Measurements from ENCODE around the gene IKZF1.

IKZF1 gene

DNA sequence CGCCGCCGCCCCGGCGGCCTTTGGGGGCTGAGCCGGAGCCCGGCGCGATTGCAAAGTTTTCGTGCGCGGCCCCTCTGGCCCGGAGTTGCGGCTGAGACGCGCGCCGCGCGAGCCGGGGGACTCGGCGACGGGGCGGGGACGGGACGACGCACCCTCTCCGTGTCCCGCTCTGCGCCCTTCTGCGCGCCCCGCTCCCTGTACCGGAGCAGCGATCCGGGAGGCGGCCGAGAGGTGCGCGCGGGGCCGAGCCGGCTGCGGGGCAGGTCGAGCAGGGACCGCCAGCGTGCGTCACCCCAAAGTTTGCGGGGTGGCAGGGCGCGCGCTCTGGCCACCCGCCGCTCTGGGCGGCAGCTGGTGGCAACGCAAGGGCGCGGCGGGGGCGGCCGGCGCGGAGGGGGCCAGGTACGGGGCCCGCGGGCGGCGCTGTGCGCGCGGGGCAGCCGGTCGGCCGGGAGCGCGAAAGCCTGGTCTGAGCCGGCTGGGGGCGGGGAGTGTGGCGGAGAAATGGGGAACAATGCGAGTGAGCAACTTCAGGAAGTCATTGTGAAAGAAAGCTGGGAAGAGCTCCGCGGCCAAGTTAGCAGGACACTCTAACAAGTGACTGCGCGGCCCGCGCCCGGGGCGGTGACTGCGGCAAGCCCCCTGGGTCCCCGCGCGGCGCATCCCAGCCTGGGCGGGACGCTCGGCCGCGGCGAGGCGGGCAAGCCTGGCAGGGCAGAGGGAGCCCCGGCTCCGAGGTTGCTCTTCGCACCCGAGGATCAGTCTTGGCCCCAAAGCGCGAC, at the start of gene IKZF1:
IKZF1 (plus strand) TSS at position 588 of the 782 bp plus-strand sequence. CDS start 14,346 bp downstream, outside the sequence.
- no peak for DNase-seq

DNA sequence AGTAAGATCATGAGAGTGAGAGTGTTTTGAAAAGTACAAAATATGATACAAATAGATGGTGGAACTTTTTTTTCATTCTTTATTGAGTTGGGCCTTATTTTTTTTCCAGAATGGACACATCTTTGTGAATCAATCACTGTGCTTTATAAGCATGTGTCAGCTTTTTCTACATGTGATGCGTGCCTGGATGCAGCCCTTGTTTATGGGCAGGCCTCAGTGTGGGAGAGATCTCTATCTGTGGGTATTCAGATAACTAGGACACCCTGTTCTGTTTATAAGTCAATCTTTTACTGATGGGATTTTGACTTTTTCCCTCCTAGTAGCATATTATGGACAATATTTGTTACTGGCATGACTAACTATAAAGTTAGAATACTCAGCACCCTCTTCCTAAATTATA, 42.9 kb upstream of the IKZF1 start:
- DNase-seq: no peak

DNA sequence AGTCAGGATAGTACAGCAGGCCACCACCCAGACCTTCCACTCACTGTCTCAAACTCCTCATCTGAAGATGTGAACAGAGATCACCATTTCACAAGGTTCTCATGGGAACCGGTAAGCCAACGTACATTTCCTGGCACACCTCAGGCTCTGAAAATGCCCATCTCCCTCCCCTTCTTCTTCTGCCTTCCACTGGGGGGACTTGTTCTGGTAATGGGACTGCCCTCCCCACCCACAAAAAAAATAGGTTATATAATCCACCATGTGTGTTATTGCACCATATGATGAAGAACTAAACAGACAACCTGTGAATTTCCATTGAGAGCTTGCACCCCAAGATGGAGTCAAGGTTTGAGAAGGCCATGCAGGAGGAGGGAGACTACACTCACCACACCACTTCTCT, 42.1 kb upstream of the IKZF1 start:
- DNase-seq: no peak

DNA sequence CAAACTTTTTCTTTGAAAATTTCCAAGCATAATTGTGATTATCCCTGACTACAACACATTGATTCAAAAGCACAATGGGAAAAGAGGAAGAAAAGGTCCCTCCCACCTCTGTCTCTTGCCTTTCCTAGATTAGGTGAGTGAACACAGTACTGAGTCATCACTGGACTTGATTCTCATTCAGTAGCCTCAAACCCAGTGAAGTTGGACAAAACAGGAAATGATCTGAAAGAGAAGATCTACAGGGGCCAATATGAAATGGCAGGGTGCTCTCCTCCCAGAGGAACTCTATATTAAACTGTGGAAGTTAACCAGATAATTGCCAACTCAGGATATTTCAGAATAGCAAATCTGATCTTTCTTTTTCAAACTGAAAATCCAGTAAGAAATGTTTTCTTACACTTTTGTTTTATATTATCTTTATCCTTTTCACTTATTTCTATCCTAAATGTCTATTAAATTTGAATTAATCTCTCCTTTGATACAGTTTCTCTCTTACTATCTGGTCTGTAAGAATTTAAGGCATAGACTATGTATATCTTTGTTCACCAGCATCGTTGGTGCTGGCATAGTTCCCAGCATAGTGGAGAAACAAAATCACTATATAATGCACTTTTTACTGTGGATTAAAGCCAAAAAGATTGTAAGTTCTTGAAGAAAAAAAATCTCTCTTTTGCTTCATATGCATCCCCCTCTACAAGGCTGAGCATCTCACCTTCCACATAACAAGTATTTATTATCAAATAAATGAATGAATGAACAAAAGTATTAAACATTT, 41.4 kb upstream of the IKZF1 start:
- no peak for DNase-seq

DNA sequence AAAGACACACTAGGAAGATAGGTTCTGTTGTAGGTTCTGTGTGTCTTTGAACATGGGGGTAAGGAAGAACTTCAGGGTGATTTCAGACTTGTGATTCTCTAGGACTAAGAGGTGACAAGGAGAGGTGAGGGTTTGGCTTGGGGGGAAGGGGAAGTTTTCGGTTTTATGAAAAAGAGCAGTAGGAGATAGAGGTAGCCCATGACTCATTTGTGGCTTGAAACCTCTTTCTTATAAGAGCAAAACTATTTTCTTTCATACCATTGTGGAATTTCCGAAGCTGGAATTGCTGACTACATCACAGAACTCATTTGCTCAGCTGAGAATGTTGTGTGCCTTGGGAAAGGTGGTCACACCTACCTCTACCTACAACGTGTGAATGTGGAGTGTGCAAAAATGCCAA, 39.6 kb upstream of the IKZF1 start:
- DNase-seq: no peak

DNA sequence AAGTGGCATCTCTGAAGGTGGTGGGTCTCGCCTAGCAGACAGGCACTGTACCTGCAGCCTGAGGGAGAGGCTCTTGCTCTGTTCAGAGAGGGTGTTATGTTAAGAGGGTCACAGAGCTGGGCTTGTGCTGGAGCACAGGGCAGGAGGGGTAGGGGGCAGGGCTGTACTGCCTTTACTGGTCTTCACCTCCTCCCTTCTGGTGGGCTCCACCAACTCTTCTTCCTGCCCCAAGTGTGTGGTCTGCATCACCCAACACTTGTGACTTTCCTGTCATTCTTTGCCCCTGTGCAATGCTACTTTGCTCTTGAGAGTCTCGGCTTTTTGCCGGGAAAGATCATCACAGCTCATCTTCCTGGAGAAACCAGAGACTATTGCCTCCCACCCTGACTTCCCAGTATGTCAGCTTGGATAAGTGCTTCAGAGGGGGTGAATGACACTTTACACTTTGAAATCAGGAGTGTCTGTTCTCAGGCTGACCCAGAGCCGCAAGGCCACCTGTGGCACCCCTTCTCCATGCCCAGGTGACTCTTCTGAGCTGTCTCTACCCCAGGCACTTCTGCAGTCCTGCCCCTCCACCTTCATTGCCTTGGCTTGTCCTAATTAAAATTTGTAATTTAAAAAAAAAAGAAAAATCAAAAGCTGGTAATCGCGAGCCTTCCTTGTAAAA, 38.4 kb upstream of the IKZF1 start:
- no peak for DNase-seq

DNA sequence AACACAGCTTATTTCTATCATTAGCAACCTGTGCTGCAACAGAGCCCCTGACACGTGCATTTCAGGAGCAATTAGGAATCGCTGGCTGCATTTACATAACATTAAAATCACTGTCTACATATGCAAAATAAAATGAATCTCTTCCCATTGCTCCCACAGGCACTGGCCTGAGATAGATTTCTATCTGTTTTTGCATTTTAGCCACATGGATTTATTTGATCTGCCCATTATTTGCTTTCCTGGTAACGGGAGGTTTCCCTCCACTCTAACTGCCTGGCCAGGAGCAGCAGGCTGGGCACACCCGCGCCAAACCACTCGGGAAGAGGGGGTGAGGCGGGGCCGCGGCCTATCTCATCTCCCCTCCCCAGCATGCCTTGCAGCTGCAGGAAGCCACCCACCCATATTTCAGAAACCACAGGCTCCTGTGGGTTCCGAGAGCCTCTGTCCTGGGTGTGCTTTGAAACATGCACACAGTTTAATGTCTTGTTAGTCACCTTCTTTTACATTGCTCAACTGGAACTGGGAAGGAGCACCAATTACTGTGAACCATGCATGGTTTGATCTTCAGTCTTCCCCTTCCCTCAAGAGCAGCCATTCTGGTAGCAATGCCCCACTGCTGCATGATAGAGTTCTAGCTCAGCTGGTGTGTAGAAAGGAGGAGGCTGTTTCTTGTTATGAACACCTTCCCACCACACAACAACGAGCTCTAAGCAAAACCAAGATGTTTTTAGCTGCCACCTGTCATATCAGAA, 37.7 kb upstream of the IKZF1 start:
- no peak for DNase-seq

DNA sequence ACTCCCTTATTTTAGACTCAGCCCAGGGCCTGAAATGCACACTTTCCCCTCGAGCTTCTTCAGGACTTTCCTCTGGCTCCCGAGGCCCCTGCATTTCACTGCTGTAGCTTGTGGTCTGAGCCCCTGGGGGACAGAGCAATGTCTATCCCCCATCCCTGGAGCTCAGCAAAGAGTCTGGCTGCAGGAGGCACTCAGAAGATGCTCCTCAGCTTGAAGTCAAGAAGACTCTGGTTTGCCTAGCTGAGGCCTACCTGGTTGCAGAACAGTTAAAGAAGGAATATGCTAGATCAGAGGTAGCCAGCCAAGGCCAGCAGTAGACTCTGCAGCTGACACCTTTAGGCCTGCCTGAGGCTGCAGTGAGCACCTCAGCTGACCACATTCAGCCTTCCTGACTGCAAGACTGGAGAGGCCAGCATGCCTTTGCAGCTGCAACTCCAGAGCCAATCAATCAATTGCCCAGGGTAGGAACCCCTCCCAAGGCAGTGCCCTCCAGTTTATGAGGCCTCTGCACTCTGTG, 36.9 kb upstream of the IKZF1 start:
- DNase-seq: no peak

DNA sequence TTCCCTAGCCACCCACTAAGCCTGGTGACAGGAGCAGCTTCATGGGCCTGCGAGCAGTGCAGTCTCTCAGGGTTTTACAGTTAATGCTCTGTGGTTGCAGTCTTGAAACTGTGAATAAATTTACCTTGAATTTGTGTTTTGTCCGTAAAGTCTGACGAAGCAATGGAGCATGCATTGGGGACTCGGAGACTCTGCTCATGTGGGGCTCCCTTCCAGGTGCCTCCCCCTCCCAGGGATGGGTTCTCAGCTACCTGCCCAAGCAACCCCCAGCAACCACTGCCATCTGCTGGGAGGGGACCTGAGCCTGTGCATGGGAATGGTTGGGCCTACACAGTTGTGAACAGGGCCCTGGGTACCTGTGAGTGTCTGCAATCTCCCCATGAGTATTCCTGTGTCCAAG, 36.3 kb upstream of the IKZF1 start:
- no peak for DNase-seq

DNA sequence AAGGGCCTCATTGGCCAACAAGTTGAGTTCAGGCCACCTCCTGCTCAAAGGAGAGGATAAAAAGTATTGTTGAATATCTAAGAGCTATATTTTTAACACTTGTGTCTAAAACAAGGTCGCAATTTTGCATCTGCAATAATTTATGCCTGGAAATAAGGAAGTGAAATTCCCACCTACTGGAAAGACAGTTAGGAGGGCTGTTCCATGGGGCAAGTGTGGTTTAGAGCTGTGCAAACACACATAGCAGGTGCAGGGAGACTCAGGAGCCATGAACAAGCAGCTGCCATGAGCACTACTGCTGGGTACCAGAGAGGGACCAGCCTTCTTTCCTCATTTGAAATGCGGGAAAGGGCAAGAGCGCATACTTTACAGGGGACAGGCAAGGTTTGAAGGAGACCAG, 35.5 kb upstream of the IKZF1 start:
- no peak for DNase-seq

DNA sequence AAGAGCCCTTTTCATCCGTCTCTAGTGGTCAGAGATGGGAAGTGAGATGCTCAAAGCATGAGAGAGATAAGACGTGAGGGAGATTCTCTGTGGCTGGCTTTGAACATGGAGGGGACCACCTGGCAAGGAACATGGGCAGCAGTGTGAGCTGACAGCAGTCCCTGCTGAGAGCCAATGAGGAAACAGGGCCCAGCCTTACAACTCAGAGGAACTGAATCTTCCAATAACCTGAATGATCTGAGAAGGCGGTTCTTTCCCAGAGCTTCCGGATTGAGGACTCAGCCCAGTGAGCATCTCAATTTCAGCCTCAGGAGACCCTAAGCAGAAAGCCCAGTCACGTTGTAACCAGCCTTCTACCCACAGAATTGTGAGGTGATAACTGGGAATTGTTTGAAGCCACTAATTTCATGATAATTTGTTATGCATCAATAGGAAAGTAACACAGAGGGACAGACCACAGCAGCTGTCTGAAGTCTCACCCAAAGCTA, 33.9 kb upstream of the IKZF1 start:
- no peak for DNase-seq

DNA sequence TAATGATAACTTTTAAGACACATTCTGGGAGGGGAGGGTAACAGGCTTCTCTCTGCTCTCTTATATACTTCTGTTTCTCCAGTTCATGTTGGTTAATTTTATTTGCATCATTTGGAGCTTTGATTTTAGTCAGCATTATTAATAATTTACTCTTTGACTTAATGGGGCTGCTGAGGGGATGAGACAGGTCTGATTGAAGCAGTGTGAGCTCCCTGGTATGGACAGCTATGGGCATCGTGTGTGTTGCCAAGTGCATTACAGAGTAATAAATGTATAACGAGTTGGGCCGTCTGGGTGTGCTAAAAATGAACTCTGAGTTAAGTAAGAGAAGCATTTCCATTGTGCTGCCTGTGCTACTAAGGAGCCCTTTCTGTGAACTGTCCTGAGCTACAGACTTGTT, 31.7 kb upstream of the IKZF1 start:
- no peak for DNase-seq

DNA sequence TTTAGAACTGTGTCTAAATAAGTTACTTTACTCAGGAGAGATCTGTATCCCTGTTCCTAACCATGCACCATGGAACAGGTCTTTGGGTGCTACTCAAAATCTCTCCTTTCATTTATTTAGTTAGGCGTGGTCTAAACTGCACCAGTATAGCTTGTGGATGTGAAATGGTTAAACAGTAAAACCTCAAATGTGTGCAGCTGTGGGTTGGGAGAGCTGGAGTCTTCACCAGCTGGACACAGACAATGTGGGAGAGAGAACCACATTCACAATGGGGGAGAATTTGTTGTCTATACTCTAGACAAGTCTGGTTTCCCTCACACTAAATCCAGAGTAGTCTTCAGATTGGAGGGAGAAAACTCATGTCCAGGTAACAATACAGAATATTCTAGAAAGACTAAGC, 31.2 kb upstream of the IKZF1 start:
- DNase-seq: no peak

DNA sequence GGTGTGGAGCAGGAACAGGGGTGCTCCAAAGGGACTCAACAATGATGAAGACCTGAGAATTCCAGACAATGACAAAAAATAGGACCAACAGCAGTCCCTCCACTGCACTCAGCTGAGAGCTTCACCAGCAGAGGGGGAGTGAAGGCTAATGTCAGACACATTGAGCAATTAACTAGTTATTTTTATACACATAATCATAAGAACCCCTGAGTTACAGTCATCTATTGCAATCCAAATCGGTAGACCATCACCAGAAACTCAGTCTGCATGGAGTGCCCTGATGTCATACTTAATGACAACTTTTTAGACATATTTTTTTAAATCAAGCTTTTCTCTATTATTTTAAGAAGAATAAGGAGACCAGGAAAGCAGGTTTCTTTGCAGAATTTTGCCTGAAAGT, 30.6 kb upstream of the IKZF1 start:
- DNase-seq: no peak

DNA sequence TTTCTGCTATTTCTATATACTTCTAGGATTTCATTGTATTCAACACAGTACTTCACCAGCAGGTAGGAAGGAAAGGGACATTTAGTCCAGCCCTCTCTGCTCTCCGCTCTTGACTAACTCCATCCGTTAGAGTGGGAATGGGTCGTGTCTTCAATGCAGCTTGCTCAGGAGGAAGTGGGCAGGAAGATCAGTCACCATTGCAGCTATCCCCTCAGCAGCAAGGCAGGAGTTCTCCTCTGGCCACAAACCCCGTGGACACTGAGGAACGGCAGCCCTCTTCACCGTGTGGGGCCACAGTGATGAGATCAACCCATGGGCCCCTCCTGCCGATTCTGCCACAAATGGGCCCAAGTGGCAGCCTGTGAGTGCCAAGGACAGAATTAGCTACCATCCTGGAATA, 30.2 kb upstream of the IKZF1 start:
- DNase-seq: no peak

DNA sequence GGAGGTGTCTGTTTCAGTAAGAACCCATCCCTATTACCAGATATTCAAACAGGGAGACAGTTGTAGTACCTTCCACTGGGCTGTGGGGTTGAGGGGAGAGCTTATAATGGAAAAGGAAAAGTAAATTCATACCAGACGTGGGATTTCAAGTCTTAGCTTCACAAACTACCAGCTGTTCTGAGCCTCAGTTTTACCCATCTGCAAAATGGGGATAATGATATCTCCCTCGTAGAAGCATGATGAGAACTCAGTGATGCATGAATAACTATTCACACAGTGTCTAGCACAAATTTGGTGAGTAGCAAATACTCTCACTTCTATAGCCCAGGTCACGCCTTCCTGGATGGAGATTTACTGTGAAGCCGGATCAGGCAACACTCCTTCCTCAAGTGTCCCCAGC, 29.1 kb upstream of the IKZF1 start:
- DNase-seq: no peak

DNA sequence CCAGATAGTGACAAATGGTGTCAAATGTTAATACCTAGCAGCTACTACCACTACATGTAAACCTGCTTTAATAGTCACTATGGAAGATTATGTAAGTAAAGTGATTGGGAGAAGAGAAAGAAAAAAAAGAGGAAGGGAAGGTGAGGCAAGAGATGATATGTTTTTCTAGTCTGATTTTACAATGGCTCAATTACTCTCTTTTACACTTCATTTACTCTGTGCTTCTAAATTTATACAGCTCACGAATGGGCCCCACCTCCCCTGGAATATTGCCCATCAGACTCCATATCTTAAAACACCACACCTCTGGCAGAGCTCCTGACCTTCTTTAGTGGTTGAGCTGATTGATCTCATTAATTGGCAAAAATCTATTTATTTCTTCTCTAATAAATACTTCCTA, 28.0 kb upstream of the IKZF1 start:
- DNase-seq: no peak

DNA sequence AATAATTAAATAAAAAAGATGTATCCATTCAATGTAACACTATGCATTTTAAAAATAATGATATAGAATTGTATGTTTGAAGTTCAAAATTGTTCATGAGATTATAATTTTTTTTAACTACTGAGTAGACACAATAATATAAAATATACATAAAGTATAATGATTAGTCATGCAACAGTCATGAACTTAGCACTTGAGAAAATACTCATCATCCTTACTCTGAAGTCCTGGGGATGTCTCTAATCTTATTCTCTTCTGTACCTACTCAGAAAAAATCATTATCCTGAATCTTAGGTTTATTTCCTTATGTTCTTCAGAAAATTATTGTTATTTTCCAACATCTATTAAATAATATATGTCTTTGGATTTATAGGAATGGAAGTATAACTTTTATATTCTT, 26.4 kb upstream of the IKZF1 start:
- DNase-seq: no peak

DNA sequence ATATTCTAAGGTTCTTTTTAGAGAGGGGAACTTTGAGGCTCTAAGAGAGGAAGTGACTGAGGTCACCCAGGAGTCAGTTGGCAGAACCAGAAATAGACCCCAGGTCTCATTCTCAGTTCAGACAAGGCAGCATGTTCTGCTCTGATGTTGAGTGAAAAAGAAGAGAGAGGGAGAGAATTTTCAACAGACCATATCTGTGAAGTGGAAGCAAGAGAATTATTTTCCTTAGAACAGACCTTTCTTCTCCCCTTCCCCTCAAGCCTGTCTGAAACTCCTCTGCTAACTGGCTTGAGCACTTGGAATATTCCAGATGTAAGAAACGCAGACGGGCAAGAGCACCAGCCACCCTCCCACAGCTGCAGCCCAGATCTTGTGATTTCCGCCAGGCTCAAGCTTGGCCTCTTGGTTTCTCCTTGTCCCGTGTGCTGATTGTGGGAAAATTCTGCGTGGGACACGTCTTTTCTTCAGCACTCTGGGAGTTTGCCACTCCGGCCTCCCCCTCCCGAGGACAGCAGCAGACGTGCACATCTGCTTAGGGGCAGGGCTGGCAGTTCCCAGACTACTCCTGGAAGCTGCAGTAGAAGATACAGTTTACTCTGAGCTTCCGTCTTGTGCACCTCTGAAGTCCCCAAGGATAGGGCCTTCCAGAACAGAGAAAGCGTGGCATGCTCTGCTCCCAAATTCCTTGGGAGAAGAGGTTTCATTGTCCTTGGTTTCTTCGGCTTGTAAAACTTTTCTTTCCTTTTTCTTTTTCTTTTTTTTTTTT, 22.7 kb upstream of the IKZF1 start:
- DNase-seq: no peak

DNA sequence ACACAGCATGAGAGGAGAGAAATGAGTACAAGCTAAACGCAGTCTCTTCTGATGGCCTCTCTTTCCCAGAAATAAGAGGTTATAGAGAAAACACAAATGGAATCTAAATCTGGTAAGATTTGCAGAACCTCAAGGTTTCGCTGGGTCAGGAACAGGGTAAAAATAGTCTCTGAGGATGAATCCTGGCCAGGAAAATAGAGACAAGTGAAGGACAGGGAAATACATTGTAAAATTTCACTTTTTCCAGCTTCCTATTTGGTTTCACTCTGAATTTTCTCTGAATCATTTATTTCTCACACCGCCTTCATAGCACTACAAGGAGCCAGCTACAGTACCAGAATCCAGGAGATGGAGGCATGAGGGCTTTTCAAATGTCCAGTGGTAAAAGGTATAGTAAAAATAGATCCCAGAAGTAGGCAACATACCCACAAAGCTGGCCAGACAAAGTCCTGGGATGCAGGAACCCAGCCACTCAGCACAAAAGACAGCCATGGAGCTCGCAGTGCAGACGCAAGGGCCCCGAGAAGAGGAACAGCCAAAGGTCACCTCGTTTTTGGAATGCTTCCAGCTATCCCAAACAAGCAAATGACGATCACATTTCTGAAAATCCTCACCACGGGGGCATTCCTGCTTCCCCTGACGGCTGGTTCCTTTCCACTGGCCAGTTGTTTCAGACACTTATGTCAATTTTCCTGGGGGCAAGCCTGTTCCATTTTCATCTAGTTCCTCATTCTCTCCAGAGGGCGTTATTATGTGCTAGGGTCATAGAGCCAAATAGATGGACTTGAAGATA, 21.5 kb upstream of the IKZF1 start:
- DNase-seq: no peak

DNA sequence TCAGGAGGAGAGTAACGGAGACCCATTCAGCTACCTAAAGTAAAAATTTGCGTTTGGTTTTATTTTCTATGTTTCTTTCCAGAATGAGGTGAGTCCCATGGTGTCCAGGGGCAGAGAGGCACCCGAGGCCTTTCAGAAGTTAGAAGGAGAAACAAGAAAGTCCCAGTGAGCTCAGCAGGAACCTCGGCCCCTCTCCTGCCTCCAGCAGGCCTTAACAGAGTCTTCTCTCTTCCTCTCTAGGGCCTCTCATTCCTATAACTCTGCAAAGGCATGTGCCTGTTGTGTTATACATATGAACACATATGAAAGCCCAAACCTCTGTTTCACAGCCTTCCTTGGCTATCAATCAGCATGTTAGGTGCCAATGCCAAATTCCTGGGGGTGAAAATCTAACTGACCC, 20.8 kb upstream of the IKZF1 start:
- no peak for DNase-seq

Data from NCI-H2029 (cell line).